HG03439 (cell line): ENCODE results near the gene NKAIN4.

Source experiments
- ATAC-seq: cut with Tn5 transposase; IDR thresholded peaks from one replicate; pipeline ENCODE4 v1.9.1; 2021; ENCODE audit warnings: mild to moderate bottlenecking, moderate library complexity; ENCODE audit not compliant: unreplicated experiment

Gene NKAIN4

GRCh38 chr20:63274381-63275228 lies 20.3 kb upstream of the NKAIN4 start:
- ATAC-seq, result no peak

DNA sequence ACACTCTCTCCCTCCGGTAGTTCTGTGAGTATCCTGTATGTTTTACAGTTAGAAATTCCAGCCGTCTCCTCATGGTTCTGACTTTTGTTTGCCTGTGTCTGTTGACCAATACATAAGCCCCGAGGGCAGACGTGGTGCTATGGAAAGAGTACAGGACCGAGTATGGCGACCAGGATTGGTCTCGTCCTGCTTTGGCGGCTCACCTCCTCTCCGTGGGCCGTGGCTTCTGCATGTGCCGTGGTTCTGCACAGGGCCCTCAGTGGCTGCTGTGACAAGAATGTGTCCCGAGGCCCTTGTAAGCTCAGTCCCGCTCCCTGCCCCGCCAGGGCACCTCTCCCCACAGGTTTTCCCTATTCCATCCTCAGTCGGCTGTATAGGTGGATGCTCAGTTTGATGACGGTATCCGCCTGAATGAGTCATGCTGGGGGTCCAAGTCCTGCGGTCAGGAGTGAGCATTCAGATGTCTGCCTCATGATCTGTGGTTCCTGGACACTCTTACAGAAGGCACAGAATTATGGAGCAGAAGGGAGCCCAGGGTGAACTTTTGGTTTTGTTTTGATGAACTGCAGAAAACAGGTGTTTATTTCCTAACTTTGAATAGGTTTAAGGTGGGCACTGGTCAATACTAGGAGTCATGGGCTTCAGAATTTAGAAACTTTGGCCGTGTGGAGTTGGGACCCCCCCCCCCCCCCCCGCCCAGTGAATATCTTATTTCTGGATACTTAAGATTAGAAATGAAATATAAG lies 19.5 kb upstream of the NKAIN4 start:
- ATAC-seq, result no peak

DNA sequence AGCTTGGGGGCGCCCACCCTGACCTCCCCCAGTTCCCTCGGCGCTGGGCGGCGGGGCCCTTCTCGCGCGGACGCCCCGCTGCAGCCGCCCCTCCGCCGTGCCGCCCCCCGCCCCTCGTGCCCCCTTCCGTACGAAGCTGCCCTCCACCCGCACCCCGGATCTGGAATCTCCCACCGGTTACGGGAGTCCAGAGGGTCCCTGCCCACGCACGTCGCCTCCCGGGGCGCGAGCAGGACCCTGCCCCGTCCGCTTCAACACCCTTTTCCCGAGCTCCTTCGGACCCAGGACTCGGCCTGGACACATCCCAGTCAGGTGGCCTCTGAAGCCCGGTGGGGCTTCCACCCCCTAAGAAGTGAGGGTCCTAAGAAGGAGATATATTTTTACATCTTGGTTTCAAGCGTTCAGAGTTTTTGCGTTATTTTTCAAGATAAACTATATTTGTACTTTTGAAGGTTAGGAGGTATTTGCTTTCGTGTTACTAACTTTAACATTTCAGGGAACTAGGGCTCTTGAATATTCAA lies 18.9 kb upstream of the NKAIN4 start:
- no peak for ATAC-seq

DNA sequence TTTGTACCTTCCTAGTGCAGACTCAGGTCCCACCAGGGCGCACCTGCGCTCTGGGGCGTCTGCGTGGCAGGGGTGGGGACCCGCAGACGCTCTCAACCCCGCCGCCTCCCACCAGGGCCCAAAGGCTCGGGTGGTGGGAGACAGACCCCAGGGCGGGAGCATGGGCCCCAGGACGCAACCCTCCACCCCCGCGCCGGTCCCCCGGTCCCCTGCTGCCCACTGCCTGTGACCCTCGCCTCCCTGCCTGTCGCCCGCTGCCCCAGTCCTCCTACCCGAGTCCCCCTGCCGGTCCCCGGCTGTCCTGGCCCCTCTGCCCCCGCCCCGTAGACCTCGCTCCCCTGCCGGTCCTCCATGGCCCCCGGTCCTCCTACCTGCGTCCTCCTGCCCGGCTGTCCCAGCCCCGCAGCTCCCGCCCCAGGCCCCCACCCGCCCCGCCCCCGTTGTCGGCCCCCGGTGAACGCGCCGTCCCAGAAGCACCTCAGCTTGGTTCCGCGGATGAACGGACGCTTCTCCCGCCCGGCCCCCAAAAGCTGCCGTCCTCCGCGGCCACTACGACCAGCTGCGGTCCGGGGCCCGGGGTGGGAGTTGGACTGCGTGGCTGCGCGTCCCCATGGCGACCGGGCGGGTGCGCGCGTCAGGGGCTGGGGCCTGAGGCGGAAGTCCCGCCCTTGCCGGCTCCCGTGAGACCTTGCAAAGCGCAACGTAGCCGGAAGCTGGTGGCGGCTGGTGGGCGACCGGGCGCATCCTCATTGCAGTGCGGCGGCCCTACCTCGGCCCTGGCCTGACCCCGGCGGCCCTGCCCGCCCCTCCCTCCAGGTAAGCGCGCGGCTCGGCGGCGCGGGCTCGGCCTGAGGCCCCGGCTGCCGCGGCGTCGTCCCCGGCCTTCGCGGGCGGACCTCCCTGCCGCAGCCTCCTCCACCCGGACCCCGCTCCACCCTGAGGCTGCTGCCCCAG lies 18.1 kb upstream of the NKAIN4 start, which contains the start of gene ARFGAP1:
TSS of gene ARFGAP1 (plus strand) at position 709 of the 954 bp plus-strand sequence. CDS start 2,768 bp downstream, outside the sequence.
- peak; percentile 80 for ATAC-seq

- ATAC-seq, result no peak
These were observed 16.5 kb upstream of the NKAIN4 start for GRCh38 chr20:63270606-63271325.

DNA sequence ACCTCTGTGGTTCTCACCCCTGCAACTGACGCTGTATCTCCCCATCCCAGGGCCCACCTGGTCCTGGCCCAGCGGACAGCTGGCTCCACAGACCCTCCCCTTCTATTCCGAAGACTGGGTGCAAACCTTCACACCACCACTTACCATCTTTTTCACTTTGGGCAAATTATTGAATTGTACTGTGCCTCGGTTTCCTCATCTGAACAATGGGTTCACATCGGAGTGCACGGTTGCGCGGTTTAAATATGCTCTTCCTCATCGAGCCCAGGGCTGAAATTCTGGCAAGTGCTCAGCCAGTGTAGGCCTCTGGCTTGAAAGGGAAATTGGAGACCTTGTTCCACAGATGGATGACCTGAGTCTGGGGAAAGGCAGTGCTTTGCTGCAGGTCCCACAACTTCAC lies 15.5 kb upstream of the NKAIN4 start:
- no peak for ATAC-seq

GRCh38 chr20:63268671-63269439 lies 14.6 kb upstream of the NKAIN4 start:
- no peak for ATAC-seq

GRCh38 chr20:63268256-63268655 lies 14.0 kb upstream of the NKAIN4 start:
- no peak for ATAC-seq

- ATAC-seq, result no peak
These were observed 13.4 kb upstream of the NKAIN4 start for GRCh38 chr20:63267691-63268090.

DNA sequence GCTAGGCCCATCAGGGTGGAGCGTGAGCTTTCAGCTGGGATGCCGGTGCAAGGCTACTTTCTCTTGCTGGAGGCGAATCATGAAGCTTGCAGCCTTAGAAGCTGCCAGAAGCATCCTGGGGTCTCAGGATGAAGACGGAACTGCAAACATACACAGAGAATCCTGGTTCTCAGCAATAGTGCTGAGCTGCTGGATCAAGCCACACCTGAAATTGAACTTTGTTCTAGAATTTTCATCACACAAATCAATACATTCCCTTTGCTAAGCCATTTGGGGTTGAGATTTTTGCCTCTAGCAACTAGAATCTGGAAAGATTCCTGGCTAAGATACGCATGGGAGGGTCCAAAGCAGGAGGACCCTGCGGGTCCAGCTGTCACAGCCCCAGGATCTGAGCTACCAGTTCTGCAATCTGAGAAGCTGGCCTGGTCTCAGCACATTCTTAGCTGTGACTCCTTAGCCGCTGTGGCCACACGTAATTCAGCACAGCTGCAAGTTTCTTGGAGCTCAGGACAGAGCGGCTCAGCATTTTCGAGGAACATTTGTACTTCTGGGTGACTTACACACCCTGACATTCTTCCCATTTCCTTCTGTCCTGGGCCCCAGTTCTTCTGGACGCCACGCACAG lies 11.7 kb upstream of the NKAIN4 start:
- ATAC-seq, result no peak

GRCh38 chr20:63264519-63264918 lies 10.3 kb upstream of the NKAIN4 start:
- no peak for ATAC-seq

GRCh38 chr20:63264000-63264399 lies 9.7 kb upstream of the NKAIN4 start:
- no peak for ATAC-seq

DNA sequence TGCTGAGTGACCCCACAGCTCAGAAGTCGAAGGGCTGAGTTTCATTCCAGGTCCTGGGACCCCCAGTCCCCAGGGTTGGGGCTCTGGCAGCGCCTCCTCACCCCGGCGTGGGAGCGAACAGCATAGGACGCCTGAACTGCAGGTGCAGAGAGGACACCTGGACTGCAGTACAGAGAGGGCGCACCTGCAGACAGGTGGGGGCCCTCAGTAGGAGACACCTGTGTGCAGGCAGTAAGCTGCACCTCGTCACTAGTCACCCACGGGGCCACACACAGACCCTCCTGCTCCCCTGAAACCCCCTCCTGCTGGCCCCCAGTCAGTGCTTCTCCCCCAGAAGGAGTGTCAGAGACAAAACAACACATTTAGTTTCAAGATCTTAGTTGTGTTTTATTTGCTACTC lies 8.6 kb upstream of the NKAIN4 start:
- no peak for ATAC-seq

GRCh38 chr20:63261795-63262528 lies 7.7 kb upstream of the NKAIN4 start:
- no peak for ATAC-seq

DNA sequence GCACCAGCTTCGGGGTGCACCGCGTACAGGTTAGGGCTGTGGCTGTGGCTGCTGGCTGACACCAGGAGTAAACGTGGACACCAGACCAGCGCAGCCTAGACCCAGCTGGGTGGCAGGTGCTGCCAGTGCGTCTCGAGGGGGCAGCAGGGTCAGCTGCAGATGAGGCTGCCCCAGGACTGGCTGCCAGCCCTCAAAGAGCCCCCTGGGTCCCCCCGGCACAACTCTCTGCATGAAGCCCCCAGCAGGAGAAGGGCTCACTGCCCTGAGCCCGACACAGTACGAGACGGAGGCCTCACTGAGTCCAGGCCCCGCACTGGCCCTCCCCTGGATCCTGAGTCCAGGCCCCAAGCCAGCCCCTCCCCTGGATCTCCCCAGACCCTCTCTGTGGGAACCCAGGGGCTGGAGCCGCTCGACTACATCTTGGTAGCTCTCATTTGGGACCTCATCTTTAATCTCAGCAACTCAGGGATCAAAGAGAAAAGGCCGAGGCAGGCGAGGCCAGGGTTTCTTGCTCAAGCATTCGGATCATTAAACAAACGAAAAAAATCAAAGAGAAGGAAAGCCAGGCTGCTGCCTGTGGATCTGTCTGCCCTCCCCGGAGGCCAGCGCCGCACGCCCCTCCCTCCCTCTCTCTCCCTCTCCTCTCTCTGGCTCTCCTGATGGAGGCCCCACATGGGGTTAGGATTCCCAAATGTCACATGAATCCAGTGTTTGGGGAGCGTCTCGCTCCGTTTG lies 7.0 kb upstream of the NKAIN4 start:
- no peak for ATAC-seq

GRCh38 chr20:63260521-63260920 lies 6.3 kb upstream of the NKAIN4 start:
- ATAC-seq, result no peak

DNA sequence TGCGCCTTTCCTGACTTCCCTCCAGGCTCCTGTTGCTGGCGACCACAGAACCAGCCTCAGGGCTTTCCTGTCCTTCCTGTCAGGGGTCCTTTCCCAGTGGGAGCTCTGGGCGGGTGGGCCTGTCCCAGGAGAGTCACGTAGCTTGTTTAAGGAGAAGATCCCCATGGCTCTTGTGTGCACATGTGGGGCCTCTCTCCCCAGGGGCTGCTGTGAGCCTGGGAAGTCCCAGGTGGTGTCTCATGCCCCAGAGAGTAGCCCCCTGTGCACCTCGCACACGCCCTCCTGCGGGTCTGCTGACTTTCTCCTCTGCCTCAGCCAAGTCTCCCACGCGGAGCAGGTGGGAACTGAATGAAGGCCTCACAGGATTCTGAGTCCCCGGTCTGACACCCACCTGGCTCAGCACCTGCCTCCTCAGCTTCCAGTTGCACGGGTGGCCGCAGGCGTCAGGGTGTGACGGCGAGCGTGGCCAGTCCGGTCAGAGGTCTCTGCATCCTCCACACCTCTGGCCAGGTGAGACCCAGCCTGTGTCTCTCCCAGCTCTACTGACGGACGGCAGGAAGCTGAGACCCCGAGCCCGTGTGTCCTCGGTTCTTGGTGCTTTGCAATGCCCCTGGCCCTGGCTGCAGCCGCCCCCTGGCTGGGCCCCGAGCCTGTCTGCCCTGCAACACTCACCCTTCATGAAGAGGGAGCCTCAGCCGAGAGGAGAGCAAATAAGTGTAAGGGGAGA lies 5.6 kb upstream of the NKAIN4 start:
- no peak for ATAC-seq
